Measurements from ENCODE around the gene TMEM50B. TPM values are rescaled to one million over a fixed set of nuclear protein-coding genes. Genes with fewer than 3 reads are reported as not detected.
A peak's percentile ranks its signal among the peaks of the same experiment; 100 is the strongest.

TMEM50B gene
- total and polyA plus RNA-seq, 8 donors, result 20.3 to 97.3 (median 46.8) TPM

GRCh38 chr21:33478935-33479678 lies 667 bp downstream of the TMEM50B start:
- WGBS, 5 donors, result 0 to 1% (median 0%) methylated on average over 41 to 68 of the region's 68 CpGs
- intact Hi-C loops (cut with DNase I; ENCODE audit: low total_unique reads), result no loop called here
- DNase-seq, result peak; percentile 36 to 67
- no peaks in the 10 kb centered on the region for H3K9me3 ChIP-seq
- no peaks in the 10 kb centered on the region for H3K27me3 ChIP-seq
- peaks cover 7 to 27% (median 22%) of the 10 kb centered on the region in 4 donors for H3K4me1 ChIP-seq
- peak overlapping the region; percentile 97 to 98 (median 98) for H3K27ac ChIP-seq
- TF ChIP-seq EP300 (IDR thresholded peaks at IDR 0.05) (no peak), POLR2AphosphoS5 (IDR thresholded peaks at IDR 0.05) (no peak), POLR2A (IDR thresholded peaks at IDR 0.05) (no peak), CTCF (IDR thresholded peaks at IDR 0.05) (no peak)
- H3K4me3 ChIP-seq, result peak overlapping the region; percentile 79 to 98 (median 96)
- peaks cover 0 to 3% (median 0%) of the 10 kb centered on the region in 4 donors for H3K36me3 ChIP-seq

GRCh38 chr21:33478182-33478581 lies 1.6 kb downstream of the TMEM50B start:
- intact Hi-C loops (cut with DNase I; ENCODE audit: low total_unique reads), result no loop called here
- no peaks in the 10 kb centered on the region for H3K9me3 ChIP-seq
- no peak for DNase-seq
- 51 to 56% (median 54%) methylated on average over 9 of the region's 9 CpGs for WGBS, 5 donors
- H3K4me1 ChIP-seq, result peaks cover 7 to 27% (median 22%) of the 10 kb centered on the region in 4 donors
- TF ChIP-seq EP300 (IDR thresholded peaks at IDR 0.05) (no peak), POLR2AphosphoS5 (IDR thresholded peaks at IDR 0.05) (no peak), CTCF (IDR thresholded peaks at IDR 0.05) (no peak), POLR2A (IDR thresholded peaks at IDR 0.05) (no peak)
- peak overlapping the region; percentile 79 to 98 (median 96) for H3K4me3 ChIP-seq
- no peaks in the 10 kb centered on the region for H3K27me3 ChIP-seq
- H3K27ac ChIP-seq, result peak overlapping the region in 4 of 5 donors; percentile 97 to 98 (median 98)
- peaks cover 0 to 3% (median 0%) of the 10 kb centered on the region in 4 donors for H3K36me3 ChIP-seq

GRCh38 chr21:33477066-33477465 lies 2.7 kb downstream of the TMEM50B start:
- H3K4me3 ChIP-seq, result no peak overlapping the region
- H3K27me3 ChIP-seq, result no peaks in the 10 kb centered on the region
- intact Hi-C loops (cut with DNase I; ENCODE audit: low total_unique reads), result no loop called here
- peaks cover 7 to 27% (median 22%) of the 10 kb centered on the region in 4 donors for H3K4me1 ChIP-seq
- 88 to 92% (median 90%) methylated on average over 7 of the region's 7 CpGs for WGBS, 5 donors
- H3K27ac ChIP-seq, result no peak overlapping the region
- H3K36me3 ChIP-seq, result peaks cover 0 to 3% (median 0%) of the 10 kb centered on the region in 4 donors
- H3K9me3 ChIP-seq, result no peaks in the 10 kb centered on the region
- TF ChIP-seq EP300 (IDR thresholded peaks at IDR 0.05) (no peak), POLR2A (IDR thresholded peaks at IDR 0.05) (no peak), CTCF (IDR thresholded peaks at IDR 0.05) (no peak), POLR2AphosphoS5 (IDR thresholded peaks at IDR 0.05) (no peak)
- no peak for DNase-seq

GRCh38 chr21:33473344-33473743 lies 6.4 kb downstream of the TMEM50B start:
- no peaks in the 10 kb centered on the region for H3K9me3 ChIP-seq
- peaks cover 0 to 3% (median 0%) of the 10 kb centered on the region in 4 donors for H3K36me3 ChIP-seq
- intact Hi-C loops (cut with DNase I; ENCODE audit: low total_unique reads), result no loop called here
- peaks cover 5 to 29% (median 11%) of the 10 kb centered on the region in 4 donors for H3K4me1 ChIP-seq
- no peak for TF ChIP-seq POLR2A (IDR thresholded peaks at IDR 0.05)
- TF ChIP-seq EP300 (IDR thresholded peaks at IDR 0.05), result no peak
- no peak for TF ChIP-seq CTCF (IDR thresholded peaks at IDR 0.05)
- no peak for TF ChIP-seq POLR2AphosphoS5 (IDR thresholded peaks at IDR 0.05)
- H3K4me3 ChIP-seq, result no peak overlapping the region
- no peak for DNase-seq
- H3K27me3 ChIP-seq, result no peaks in the 10 kb centered on the region
- H3K27ac ChIP-seq, result no peak overlapping the region
- WGBS, 5 donors, result 92 to 98% (median 97%) methylated on average over 3 of the region's 3 CpGs

Measured in stomach (tissue), 9 donors.